GM19452 (cell line): ENCODE data around the gene LDLRAD3.

Experiments
- ATAC-seq: cut with Tn5 transposase; IDR thresholded peaks from one replicate; pipeline ENCODE4 v1.9.1; 2021; ENCODE audit not compliant: unreplicated experiment

LDLRAD3 gene

DNA sequence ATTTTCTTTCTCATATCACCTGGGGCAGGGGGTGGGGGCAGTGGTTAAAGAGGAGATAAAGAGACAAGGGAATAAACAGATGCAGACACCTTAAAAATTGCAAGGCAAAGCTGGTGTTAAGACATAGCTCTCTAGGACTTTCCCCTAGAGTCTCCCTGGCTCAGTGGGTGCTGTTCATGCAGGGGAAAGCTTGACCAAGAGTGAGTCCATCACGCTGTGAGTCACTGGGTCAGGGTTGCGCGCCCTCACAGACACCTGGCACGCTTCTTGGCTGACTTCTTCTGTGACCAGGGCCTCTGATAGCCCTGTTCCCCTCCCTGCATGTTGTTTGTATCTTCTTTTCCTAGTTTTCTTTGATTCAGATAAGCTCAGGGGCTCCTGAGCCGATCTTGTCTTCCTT, 313.5 kb downstream of the LDLRAD3 start:
- no peak for ATAC-seq

DNA sequence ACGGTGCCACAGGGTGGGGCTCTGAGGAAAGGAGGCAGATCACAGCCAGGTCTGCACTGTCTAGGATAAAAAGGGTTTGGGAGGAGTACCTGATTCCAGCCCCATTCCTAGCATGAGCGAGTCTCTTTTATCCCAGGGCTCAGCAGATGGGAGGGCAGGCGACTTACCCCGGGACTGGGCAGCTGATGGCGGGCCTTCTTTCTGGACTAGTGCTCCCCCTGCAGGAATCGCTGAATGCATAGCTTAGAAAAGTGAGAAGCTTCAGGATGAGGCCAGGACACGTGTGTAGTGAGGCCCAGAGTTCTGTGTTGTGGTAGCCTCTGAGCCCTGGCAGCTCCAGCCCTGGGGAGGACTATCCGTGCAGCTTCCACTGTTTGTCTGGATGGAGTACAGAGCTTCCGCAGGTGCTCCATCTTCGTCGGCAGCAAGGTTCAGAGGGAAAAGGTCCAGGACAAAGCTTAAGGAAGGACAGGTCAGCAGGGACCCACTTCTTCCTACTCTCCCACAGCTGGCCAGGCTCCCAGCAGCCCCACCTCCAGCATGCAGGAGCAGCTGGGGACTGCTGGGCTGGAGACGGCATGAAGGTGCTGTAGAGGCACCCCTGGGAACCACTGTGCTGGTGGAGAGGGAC, 315.0 kb downstream of the LDLRAD3 start:
- no peak for ATAC-seq

DNA sequence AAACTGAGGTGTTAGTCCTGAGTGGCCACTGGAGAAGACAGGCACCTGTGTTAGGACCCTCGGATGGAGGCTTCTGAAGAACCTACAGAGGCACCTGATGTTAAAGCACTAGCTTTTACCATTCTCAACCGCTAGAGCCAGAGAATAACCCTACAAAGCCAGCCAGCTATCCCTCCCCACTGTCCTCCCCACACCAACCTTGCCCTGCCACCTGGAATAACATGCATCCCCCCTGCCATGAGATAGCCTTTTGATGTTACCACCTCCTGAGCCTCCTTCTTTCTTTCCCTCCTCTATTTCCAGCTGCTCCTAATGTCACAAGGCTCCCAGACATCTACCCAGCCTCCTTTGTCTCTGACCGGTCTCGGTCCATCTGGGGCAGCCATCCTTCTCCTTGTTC, 317.2 kb downstream of the LDLRAD3 start:
- no peak for ATAC-seq

DNA sequence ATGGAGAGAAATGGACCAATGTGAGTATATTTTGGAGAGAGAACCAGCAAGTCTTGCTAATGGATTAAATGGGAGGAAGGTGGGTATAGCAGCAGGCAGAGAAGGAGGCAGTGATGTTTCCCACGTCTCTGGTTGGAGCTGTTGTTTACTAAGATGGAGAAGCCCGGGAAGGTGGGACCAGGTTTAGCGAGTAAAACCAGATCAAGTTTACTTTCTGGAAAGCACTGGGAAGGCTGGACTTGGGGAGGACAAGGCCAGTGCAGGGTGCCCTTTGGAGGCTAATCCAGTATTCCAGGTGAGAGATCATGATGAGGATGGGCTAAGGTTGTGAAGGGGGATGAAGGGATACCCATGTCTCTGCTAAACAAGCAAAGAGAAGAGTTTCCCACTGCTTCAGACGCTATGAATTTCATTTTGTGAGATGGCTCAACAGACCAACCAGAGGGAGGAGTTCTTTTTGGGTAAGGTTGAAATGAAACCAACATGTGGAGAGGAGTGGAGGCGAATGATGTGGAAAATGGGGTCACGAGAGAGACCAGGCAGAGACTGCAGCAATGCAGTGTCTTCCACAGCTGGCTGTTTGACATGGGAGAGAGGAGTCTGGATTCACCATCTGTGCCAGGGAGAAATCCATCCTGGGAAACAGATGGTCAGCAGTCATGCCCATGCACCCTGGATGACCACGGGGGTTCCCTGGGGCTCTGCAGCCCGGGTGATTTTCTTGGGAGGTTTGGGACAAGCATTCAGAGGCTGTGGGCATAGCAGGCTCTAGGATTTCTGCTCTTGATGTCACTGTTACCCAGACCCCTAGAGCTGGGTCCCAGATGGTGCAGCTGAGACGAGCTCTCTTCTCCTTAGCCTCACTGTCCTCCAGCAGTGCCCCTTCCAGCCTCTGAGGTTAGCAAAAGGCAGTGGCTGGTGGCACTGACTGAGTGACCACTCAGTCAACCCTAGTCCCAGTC, 320.4 kb downstream of the LDLRAD3 start:
- no peak for ATAC-seq

DNA sequence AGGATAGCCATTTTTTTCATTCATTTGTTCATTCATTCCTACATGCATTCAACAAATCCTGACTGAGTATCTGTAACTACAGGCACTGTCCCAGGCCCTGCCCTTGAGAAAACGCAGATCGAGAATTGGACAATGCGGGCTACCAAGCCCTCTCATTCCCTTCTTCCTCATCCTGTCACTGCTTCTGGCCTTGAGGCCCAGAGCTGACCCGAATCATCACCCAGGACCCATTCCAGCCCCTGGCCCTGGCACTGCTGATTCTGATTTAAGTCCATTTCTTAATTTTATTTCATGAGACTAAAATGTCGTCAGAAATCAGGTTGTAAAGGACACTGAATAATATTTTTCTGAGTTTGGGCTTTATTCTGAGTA, 321.1 kb downstream of the LDLRAD3 start:
- ATAC-seq: no peak

DNA sequence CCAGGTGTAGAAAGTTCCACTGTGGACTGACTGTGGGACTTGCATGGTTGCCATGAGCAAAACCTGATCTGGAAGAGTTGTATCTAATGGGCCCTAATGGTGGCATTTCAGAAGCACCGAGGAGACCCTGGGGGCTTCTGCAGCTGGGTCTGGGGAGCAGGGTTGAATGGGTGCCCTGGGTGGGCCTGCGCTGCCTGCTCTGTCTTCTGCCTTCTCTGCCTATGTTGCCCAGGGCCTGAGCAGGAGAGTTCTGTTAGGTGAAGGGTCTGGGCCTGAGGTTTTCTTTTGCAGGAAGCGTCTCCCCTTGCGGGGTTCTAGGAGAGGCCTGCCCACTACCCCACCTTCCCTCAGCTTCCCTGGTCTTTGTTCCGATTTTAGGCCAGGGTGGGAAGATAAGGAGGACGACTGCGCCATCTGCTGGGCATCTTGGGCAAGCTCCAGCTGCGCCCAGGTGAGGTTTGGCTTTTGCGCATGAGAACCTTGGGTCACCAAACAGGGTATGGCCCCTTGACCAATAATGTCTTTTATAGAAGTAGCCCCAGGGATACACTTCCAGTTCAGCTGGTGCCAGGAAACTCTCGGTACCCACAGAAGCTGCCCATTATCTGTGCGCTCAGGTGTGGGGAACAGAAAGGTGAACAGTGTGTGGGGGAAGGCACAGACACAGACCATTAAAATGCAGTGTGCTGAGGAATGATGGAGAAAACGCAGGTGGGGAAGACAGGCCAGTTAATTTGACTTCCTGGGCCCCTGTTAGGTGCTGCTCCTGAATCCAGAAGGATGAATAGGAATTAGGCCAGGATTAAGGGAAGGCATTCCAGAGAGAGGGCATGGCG, 322.1 kb downstream of the LDLRAD3 start:
- no peak for ATAC-seq

DNA sequence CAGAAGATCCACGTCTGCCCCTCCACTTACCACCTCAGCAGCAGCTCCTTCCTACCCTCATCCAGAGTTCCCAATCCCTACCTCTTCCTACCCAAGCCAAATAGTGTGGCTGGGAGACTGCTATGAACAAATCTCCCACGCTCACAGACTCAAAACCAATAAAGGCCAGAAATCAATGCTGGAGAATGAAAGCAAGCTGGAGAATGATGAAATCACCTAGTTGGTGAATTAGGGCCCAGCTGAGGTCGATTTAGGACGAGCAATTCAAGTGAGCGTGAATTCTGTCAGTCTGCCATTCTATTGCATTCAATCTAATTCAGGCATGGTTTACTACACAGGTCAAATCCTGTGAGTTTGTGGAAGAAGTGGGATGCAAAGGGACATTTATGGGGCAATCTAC, 322.9 kb downstream of the LDLRAD3 start:
- no peak for ATAC-seq

DNA sequence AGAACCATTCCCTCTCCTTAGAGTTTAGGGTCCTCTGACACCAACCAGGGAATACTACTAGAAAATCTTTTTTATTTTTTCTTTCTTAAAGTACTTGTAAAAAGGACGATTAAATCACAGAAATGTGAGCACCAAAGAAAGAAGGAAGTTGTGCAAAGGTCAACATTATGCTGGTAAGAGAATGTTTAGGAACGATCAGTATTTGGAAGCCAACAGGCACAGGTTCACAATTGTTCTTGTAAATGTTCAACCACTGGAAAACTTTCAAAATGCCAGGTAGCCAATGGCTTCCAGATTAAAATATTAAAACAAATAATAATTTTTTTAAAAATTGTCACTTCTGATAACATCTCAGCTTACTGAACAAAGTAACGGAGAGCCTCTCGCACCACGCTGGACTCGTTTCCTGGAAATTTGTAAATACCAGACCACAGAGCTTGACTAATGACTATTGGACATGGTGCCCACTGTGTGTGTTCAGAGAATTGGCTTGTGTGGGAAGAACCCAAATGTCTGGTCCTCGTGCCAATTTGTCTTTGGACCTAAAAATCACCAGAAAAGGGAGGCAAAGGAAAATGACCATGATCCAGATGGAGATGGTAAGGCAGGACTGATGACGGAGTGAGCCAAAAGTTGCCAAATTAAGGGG, 324.6 kb downstream of the LDLRAD3 start:
- no peak for ATAC-seq

DNA sequence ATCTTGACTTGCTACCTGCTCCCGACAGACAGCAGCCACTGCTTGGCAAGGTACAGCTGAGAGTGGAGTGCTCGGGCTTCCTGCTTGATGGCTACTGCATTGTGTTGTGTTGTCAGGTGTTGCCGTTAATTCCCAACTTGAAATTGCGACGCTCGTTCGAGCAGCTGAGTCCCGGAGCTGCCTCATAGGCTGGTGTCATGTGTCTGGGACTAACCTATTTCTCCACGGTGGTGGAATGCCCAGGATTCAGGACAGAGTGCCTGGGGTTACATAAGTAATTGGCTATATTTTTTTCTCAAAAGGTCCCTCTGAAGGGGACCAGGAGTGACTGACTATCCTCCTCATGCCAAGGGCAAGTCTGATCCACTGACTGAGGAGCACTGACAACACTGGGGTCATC, 326.8 kb downstream of the LDLRAD3 start:
- ATAC-seq: no peak

DNA sequence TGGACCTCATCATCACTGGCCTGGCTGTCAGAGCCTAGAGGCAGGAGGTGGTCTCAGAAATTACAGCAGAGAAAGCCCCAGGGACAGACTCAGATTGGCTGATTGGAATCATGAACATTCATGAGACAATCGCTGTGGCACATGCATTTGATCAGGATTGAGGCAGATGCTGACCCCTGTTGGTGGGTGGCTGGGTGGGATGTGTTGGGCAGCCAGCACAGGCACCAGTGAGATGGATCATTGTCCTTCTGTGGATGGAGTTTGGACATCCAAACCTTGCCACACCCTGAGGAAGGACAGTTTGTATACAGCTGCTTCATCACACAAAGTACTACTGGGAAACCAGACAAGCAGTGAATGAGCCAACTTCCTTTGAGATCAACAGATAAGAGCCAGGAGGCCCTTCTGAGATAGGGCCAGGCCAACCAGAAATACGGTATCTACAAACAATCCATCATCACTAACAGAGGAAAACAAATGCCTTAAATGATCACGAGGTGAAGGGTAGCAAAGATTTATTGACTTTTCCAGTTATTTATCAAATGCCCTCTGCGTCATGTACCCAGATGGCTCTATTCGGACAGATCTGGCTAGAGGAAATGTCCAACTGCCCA, 328.0 kb downstream of the LDLRAD3 start:
- no peak for ATAC-seq

DNA sequence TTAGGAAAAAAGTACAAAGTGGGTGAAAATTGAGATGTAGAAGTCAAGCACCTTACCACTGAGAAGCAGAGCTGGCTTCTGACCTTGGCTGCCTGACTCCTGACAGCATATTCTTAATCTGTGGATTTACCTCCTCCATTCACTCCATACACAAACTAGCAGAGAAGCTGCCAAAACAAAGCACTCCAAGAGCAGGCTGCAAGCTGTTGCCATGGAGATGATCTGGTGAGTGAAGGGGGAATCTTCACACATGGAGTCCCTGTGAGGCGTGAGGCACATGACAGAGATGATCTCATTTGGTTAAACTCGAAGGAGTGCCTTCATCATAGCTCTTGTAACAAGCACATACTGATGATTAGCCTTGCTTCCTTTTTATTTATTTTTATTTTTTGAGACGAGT, 329.2 kb downstream of the LDLRAD3 start:
- no peak for ATAC-seq

DNA sequence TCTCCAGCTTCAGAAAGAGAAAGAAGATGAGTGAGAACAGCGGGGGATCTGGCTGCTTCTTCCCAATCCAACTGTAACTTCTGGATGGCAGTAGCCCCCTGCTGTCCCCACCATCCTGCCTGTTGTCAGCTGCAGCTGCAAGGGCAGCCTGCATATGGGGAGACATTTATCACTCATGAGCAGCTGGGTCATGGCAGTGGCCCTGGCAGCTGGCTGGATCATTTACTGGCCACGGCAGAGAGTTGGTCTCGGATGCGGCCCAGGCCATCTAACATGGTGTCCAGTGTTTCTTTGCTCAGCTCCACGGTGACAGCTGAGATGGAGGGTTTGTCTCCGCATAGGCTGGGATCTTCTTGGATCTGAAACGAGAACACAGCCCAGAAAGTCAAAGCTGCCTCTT, 330.6 kb downstream of the LDLRAD3 start:
- no peak for ATAC-seq

DNA sequence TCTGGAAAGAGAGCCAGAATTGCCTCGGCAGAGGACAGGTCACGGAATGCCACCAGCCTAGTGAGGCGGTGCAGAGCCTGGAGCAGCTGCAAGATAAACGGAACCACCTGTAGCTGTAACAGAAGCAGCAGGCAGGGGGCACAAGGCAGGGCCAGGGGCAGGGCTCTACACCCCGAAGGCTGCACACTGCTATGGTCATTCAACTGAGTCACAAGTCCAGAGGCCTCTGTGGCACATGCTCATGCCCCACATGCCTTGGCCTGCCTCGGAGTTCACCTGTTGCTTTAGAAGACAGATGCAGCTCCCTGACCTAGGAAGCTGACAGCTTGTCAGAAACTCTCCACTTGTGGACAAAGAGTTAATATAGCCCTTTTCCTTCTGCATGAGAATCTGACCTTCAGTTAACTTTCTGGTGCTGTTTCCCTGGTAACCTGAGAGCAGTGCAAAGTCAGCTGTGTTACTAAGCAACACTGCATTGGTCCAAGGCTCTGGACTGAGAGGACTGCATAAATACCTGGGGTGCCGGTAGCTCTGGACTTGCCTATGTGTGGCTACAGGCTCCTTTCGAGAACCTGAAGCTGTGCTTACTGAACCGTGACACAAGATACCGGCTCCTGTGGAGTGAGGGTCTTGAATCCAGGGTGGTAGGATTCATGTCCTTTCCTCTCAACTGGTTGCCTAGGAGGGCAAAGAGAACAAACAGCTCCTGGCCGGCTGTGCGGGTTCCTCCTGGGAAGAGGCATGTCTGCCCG, 334.8 kb downstream of the LDLRAD3 start:
- no peak for ATAC-seq

DNA sequence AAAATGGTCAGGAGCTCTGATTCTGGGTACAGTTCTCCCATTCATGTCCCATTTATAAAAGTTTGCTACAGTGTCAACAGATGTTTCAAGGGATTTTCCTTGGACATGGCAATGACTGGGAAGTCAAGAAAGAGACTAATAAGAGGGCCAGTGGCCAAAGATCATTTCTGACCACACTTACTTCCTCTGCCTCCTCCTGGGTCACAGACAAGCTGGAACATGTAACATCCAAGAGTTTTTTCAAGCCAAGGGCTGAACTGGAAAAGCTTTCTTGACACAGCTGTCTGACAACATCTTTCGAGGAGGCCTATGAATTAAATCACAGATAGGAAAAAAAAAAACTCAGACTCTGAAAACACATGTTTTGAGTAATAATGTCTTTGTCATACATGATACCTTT, 336.7 kb downstream of the LDLRAD3 start:
- no peak for ATAC-seq
